ENCODE data around the gene RNF43.

GRCh38 chr17:58385359-58385899, 31.9 kb downstream of the RNF43 start:
- TF ChIP-seq MAX (IDR thresholded peaks at IDR 0.05) (no peak), CTCF (IDR thresholded peaks at IDR 0.05; ENCODE audit: low read depth, low read length, missing input control) (no peak), RAD21 (IDR thresholded peaks at IDR 0.05) (no peak), YY1 (IDR thresholded peaks at IDR 0.05) (no peak), SP1 (IDR thresholded peaks at IDR 0.05) (no peak), JUND (IDR thresholded peaks at IDR 0.05) (no peak), REST (IDR thresholded peaks at IDR 0.05) (no peak), TAF1 (conservative IDR thresholded peaks at IDR 0.05) (no peak), GABPA (IDR thresholded peaks at IDR 0.05 in 1 of 2, conservative IDR thresholded peaks at IDR 0.05 in 1 of 2) (no peak), ZBTB33 (IDR thresholded peaks at IDR 0.05) (no peak), RXRA (IDR thresholded peaks at IDR 0.05) (no peak), HNF4A (conservative IDR thresholded peaks at IDR 0.05) (no peak), EGR1 (IDR thresholded peaks at IDR 0.05; ENCODE audit: low read depth in 2 of 2) (no peak), FOXA2 (IDR thresholded peaks at IDR 0.05) (no peak)
